Activated B cell treated with CpG ODN at 0.5 μM for 24 hours (primary cell): ENCODE measurements around the gene FREY1. TPM values are rescaled to one million over a fixed set of nuclear protein-coding genes. Genes with fewer than 3 reads are reported as not detected.

ENCODE experiments used
- ATAC-seq: fragments of 200-7000 bp; cut with Tn5 transposase; one replicate; pipeline ENCODE4 v1.10.0; 2021; ENCODE audit warnings: low read depth, mild to moderate bottlenecking, moderate library complexity
- CTCF ChIA-PET: fragments of 350-600 bp; sonication (Branson Sonifier 250); formaldehyde crosslinking; loops from one replicate; lab custom pipeline; 2021; ENCODE audit warnings: antibody characterized with exemption; lab: Charles Lee
- POLR2A ChIA-PET: fragments of 350-600 bp; sonication (Branson Sonifier 250); formaldehyde crosslinking; loops from one replicate; lab custom pipeline; 2021; ENCODE audit warnings: antibody characterized with exemption; lab: Charles Lee
- DNase-seq: peaks from one replicate; pipeline ENCODE4 v3.0.0; 2022
- H3K27ac Mint-ChIP-seq: one replicate; pipeline ENCODE4 v1.8.0; 2020; ENCODE audit warnings: mixed read lengths
- H3K27me3 Mint-ChIP-seq: one replicate; pipeline ENCODE4 v1.8.0; 2021; ENCODE audit warnings: mixed read lengths
- H3K36me3 Mint-ChIP-seq: one replicate; pipeline ENCODE4 v1.8.0; 2021; ENCODE audit warnings: low read depth, mixed read lengths
- H3K4me1 Mint-ChIP-seq: one replicate; pipeline ENCODE4 v1.8.0; 2021; ENCODE audit warnings: mixed read lengths
- H3K4me3 Mint-ChIP-seq: one replicate; pipeline ENCODE4 v1.8.0; 2020; ENCODE audit warnings: mild to moderate bottlenecking, mixed read lengths
- H3K9me3 Mint-ChIP-seq: one replicate; pipeline ENCODE4 v1.8.0; 2020; ENCODE audit warnings: mixed read lengths
- CTCF ChIP-seq: fragments of 200-600 bp; IDR thresholded peaks from one replicate; pipeline ENCODE4 v1.8.0; 2022; ENCODE audit warnings: antibody characterized with exemption, mild to moderate bottlenecking
- intact Hi-C: fragments of 100-400 bp; cut with micrococcal nuclease; formaldehyde crosslinking; loops from one replicate; pipeline ENCODE4 v1.15.1; 2024
- total RNA-seq: library from RNA; stranded (reverse); gene quantifications from 2 replicates; pipeline ENCODE4 v1.2.3, GENCODE V29; 2022

FREY1 gene
- total RNA-seq, 1 donor from 2014 or later, result 4.6 TPM

- intact Hi-C loops, result loop anchor here (1.0 to 5.0 kb wide), 5 partner anchors 40 to 700 kb away; partner anchors contain the start of genes ATG13, HARBI1, PHF21A and SLC35C1
- DNase-seq, result no peak
- POLR2A ChIA-PET, result interaction anchor here (0.6 to 8.2 kb wide), 14 partner anchors 8 to 89 kb away, joined by 3 to 263 read pairs (median 6); partner anchors contain the start of gene CRY2
- H3K4me3 Mint-ChIP-seq, result peak overlapping the region; percentile 94
- peak overlapping the region; percentile 97 for H3K27ac Mint-ChIP-seq
- CTCF ChIA-PET, result interaction anchor here (1.0 to 2.0 kb wide), 2 partner anchors 10 to 13 kb away, joined by 3 to 10 read pairs; no protein-coding TSS in a partner anchor
- peaks cover 47% of the 10 kb centered on the region for H3K36me3 Mint-ChIP-seq
- no peaks in the 10 kb centered on the region for H3K9me3 Mint-ChIP-seq
- TF ChIP-seq CTCF, result no peak
- peak; percentile 0 for ATAC-seq
- H3K4me1 Mint-ChIP-seq, result peaks cover 61% of the 10 kb centered on the region
- H3K27me3 Mint-ChIP-seq, result no peaks in the 10 kb centered on the region
These were observed 10.2 kb upstream of the FREY1 start for GRCh38 chr11:45917286-45917622.

GRCh38 chr11:45915446-45915845, 8.4 kb upstream of the FREY1 start:
- H3K9me3 Mint-ChIP-seq, result no peaks in the 10 kb centered on the region
- DNase-seq, result no peak
- peaks cover 47% of the 10 kb centered on the region for H3K4me1 Mint-ChIP-seq
- peaks cover 58% of the 10 kb centered on the region for H3K36me3 Mint-ChIP-seq
- no peak overlapping the region for H3K27ac Mint-ChIP-seq
- POLR2A ChIA-PET, result interaction anchor here (1.1 to 8.2 kb wide), 3 partner anchors 16 to 68 kb away, joined by 3 to 263 read pairs (median 28); partner anchors contain the start of gene CRY2
- no peak for ATAC-seq
- no peaks in the 10 kb centered on the region for H3K27me3 Mint-ChIP-seq
- H3K4me3 Mint-ChIP-seq, result no peak overlapping the region
- CTCF ChIA-PET, result interaction anchor here (1.2 kb wide), 1 partner anchor 49 kb away, joined by 5 read pairs; no protein-coding TSS in a partner anchor
- no peak for TF ChIP-seq CTCF
- intact Hi-C loops, result loop anchor here (5.0 kb wide), 2 partner anchors 108 to 207 kb away; partner anchors contain the start of genes PHF21A and SLC35C1

GRCh38 chr11:45913942-45914635, 7.0 kb upstream of the FREY1 start:
- intact Hi-C loops, result no loop called here
- H3K27me3 Mint-ChIP-seq, result no peaks in the 10 kb centered on the region
- ATAC-seq (no peak), DNase-seq (no peak)
- no peak overlapping the region for H3K27ac Mint-ChIP-seq
- no peak overlapping the region for H3K4me3 Mint-ChIP-seq
- no peak for TF ChIP-seq CTCF
- H3K36me3 Mint-ChIP-seq, result peaks cover 71% of the 10 kb centered on the region
- POLR2A ChIA-PET, result interaction anchor here (0.6 to 8.2 kb wide), 2 partner anchors 20 to 51 kb away, joined by 3 to 263 read pairs; no protein-coding TSS in a partner anchor
- peaks cover 34% of the 10 kb centered on the region for H3K4me1 Mint-ChIP-seq
- no peaks in the 10 kb centered on the region for H3K9me3 Mint-ChIP-seq
- CTCF ChIA-PET, result no interaction called here

GRCh38 chr11:45913514-45913913, 6.4 kb upstream of the FREY1 start:
- POLR2A ChIA-PET, result interaction anchor here (0.7 kb wide), 1 partner anchor 109 kb away, joined by 4 read pairs; the partner anchor contains the start of gene SLC35C1

More at GRCh38 chr11:45913514-45913913, 6.4 kb upstream of the FREY1 start:
- no peaks in the 10 kb centered on the region for H3K9me3 Mint-ChIP-seq
- intact Hi-C loops, result no loop called here
- peaks cover 28% of the 10 kb centered on the region for H3K4me1 Mint-ChIP-seq
- no peak for DNase-seq
- H3K4me3 Mint-ChIP-seq, result no peak overlapping the region
- no peak for ATAC-seq
- CTCF ChIA-PET, result interaction anchor here (1.8 kb wide), 1 partner anchor 51 kb away, joined by 4 read pairs; no protein-coding TSS in a partner anchor
- H3K36me3 Mint-ChIP-seq, result peaks cover 71% of the 10 kb centered on the region
- TF ChIP-seq CTCF, result no peak
- H3K27me3 Mint-ChIP-seq, result no peaks in the 10 kb centered on the region
- no peak overlapping the region for H3K27ac Mint-ChIP-seq
